Upper lobe of right lung (tissue), 1 donor: ENCODE results near the gene CCSER1. TPM values are rescaled to one million over a fixed set of nuclear protein-coding genes. Genes with fewer than 3 reads are reported as not detected.

Experiments
- ATAC-seq: fragments of 200-7000 bp; cut with Tn5 transposase; one replicate; pipeline ENCODE4 v1.9.1; 2020; ENCODE audit warnings: mild to moderate bottlenecking, moderate library complexity
- DNase-seq: peaks from one replicate; pipeline ENCODE4 v3.0.0-alpha.2; 2020
- H3K27ac ChIP-seq: fragments of 200-600 bp; one replicate; pipeline ENCODE4 v1.8.0; 2022
- H3K27me3 ChIP-seq: fragments of 200-600 bp; one replicate; pipeline ENCODE4 v1.8.0; 2022; ENCODE audit warnings: mild to moderate bottlenecking
- H3K36me3 ChIP-seq: fragments of 200-600 bp; one replicate; pipeline ENCODE4 v1.8.0; 2022
- H3K4me1 ChIP-seq: fragments of 200-600 bp; one replicate; pipeline ENCODE4 v1.8.0; 2022
- H3K4me3 ChIP-seq: fragments of 200-600 bp; one replicate; pipeline ENCODE4 v1.8.0; 2022; ENCODE audit warnings: mild to moderate bottlenecking
- H3K9me3 ChIP-seq: fragments of 200-600 bp; one replicate; pipeline ENCODE4 v1.8.0; 2022
- CTCF ChIP-seq: fragments of 200-600 bp; IDR thresholded peaks from one replicate; pipeline ENCODE4 v1.8.0; 2022; ENCODE audit warnings: antibody characterized with exemption
- intact Hi-C: fragments of 100-400 bp; cut with DNase I; formaldehyde crosslinking; loops from one replicate; pipeline ENCODE4 v1.11.0; 2022
- total RNA-seq: library from RNA; stranded (reverse); fragmentation: NEBNext Ultra II Directional; extraction: Animal tissue kit (Norgen Biotek cat#: 25700); gene quantifications from one replicate; pipeline ENCODE4 v1.2.1, GENCODE V29; 2021
- donor health status: DM: no; HTN: yes; CAD: no; lungs with severe emphysema.

The CCSER1 gene
- total RNA-seq, 1 donor from 2014 or later = 7.4 TPM

- no peak for TF ChIP-seq CTCF
Measured at GRCh38 chr4:90145319-90145718, 18.1 kb downstream of the CCSER1 start.

GRCh38 chr4:90146306-90146705 is 19.1 kb downstream of the CCSER1 start:
- ATAC-seq (no peak), DNase-seq (no peak)
- Histone ChIP-seq H3K4me1 (no peaks in the 10 kb centered on the region), H3K27ac (no peak overlapping the region), H3K27me3 (no peaks in the 10 kb centered on the region), H3K4me3 (no peak overlapping the region), H3K36me3 (no peaks in the 10 kb centered on the region), H3K9me3 (no peaks in the 10 kb centered on the region)
- intact Hi-C loops = no loop called here
- no peak for TF ChIP-seq CTCF

More at GRCh38 chr4:90145319-90145718, 18.1 kb downstream of the CCSER1 start:
- Histone ChIP-seq H3K27me3 (no peaks in the 10 kb centered on the region), H3K27ac (no peak overlapping the region), H3K9me3 (no peaks in the 10 kb centered on the region), H3K4me1 (no peaks in the 10 kb centered on the region), H3K36me3 (no peaks in the 10 kb centered on the region), H3K4me3 (no peak overlapping the region)
- no peak for DNase-seq
- ATAC-seq = no peak
- intact Hi-C loops = no loop called here

GRCh38 chr4:90148574-90149148 is 21.5 kb downstream of the CCSER1 start:
- intact Hi-C loops = no loop called here
- no peaks in the 10 kb centered on the region for H3K27me3 ChIP-seq
- no peak for TF ChIP-seq CTCF

GRCh38 chr4:90152024-90152423 is 24.8 kb downstream of the CCSER1 start:
- TF ChIP-seq CTCF = no peak
- intact Hi-C loops = no loop called here
- H3K27ac ChIP-seq = no peak overlapping the region
- H3K36me3 ChIP-seq = no peaks in the 10 kb centered on the region
- no peaks in the 10 kb centered on the region for H3K27me3 ChIP-seq
- no peak for DNase-seq
- no peaks in the 10 kb centered on the region for H3K4me1 ChIP-seq
- no peak overlapping the region for H3K4me3 ChIP-seq
- ATAC-seq = no peak
- no peaks in the 10 kb centered on the region for H3K9me3 ChIP-seq

More at GRCh38 chr4:90148574-90149148, 21.5 kb downstream of the CCSER1 start:
- Histone ChIP-seq H3K36me3 (no peaks in the 10 kb centered on the region), H3K4me3 (no peak overlapping the region), H3K27ac (no peak overlapping the region), H3K9me3 (no peaks in the 10 kb centered on the region), H3K4me1 (no peaks in the 10 kb centered on the region)
- no peak for DNase-seq
- no peak for ATAC-seq

- Histone ChIP-seq H3K4me3 (no peak overlapping the region), H3K9me3 (no peaks in the 10 kb centered on the region), H3K4me1 (no peaks in the 10 kb centered on the region), H3K27ac (no peak overlapping the region), H3K27me3 (no peaks in the 10 kb centered on the region), H3K36me3 (no peaks in the 10 kb centered on the region)
- no peak for ATAC-seq
- intact Hi-C loops = no loop called here
- TF ChIP-seq CTCF = no peak
- no peak for DNase-seq
Measured at GRCh38 chr4:90159193-90159592, 32.0 kb downstream of the CCSER1 start.

GRCh38 chr4:90160044-90160443 is 32.9 kb downstream of the CCSER1 start:
- Histone ChIP-seq H3K4me3 (no peak overlapping the region), H3K36me3 (no peaks in the 10 kb centered on the region), H3K4me1 (no peaks in the 10 kb centered on the region), H3K27me3 (no peaks in the 10 kb centered on the region), H3K27ac (no peak overlapping the region), H3K9me3 (no peaks in the 10 kb centered on the region)
- no peak for DNase-seq
- TF ChIP-seq CTCF = no peak
- intact Hi-C loops = no loop called here
- ATAC-seq = no peak
